Vagina (tissue), 2 donors: ENCODE measurements around the gene RHBDD1.

Experiments used
- CTCF ChIP-seq, 3 experiments: fragments of 450-650 bp in 2 of 3; fragments of 200-600 bp in 1 of 3; sonication (generic) in 1 of 3; IDR thresholded peaks; one replicate each; pipeline ENCODE4 v1.5.1; 2017 to 2019; ENCODE audit warnings: antibody characterized with exemption in 3 of 3, mild to moderate bottlenecking in 2 of 3, moderate library complexity in 2 of 3
- POLR2A ChIP-seq, 2 donors: fragments of 450-650 bp; IDR thresholded peaks; one replicate each; pipeline ENCODE4 v1.6.1; 2017; ENCODE audit warnings: antibody characterized with exemption in 2 of 2, mild to moderate bottlenecking in 2 of 2, moderate library complexity in 2 of 2

GRCh38 chr2:226818930-226819329, 16.9 kb upstream of the RHBDD1 start:
- TF ChIP-seq CTCF (IDR thresholded peaks at IDR 0.05) (no peak), POLR2A (IDR thresholded peaks at IDR 0.05) (no peak)
